Inferior parietal cortex (tissue), 1 donor: ENCODE results near the gene CXADR.
"Not testable (repeated sequence)": the region's sequence is repeated elsewhere in the genome, so short reads cannot be mapped to it uniquely, and the experiment has no call there.

Experiments used
- DNase-seq: peaks from one replicate; pipeline ENCODE4 v3.0.0-alpha.2; 2016; ENCODE audit errors: extremely low spot score

The CXADR gene

DNA sequence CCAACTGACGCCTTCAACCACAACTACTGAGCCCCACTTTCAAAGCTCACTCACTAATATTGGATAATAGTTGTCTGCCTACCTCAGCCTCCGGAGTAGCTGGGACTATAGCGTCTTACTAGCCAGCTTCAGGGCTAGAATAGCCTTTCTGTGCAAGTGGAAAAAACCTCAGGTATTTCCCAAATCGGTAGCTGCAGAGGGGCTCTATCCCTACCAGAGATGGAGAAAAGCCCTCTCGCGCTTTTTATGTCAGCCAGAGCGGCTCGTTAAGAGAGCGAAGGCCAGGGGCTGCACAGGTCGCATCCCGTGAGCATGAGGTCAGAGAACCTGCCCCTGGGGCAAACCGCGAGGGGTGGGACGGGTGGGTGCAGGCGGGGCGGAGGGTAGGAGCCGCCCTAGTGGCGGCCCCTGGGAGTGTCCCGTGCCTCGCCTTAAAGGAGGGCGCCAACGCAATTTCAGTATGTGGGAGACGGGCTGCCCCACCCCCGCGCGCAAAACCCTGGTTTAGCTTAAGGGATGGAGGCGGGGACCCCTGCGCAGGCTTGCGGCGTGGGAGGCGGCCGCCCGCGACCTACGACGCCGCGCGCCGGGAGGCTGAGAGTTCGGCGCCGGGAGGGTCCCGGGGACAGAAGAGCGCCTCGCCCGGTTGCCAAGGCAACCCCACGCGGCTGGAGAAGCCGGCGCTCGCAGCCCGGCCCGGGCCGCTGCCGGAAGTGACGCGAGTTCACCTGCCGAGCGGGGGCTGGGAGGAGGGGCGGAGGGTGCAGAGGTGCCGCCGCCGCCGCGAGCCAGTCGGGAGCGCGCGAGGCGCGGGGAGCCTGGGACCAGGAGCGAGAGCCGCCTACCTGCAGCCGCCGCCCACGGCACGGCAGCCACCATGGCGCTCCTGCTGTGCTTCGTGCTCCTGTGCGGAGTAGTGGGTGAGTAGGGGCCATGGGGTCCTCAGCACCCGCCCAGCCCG lies at the start of gene CXADR:
Gene CXADR, plus strand, starts transcription at position 791 of the 961 bp plus-strand sequence. Its CDS starts 87 bp downstream, at position 878.
- DNase-seq = peak; percentile 63

DNA sequence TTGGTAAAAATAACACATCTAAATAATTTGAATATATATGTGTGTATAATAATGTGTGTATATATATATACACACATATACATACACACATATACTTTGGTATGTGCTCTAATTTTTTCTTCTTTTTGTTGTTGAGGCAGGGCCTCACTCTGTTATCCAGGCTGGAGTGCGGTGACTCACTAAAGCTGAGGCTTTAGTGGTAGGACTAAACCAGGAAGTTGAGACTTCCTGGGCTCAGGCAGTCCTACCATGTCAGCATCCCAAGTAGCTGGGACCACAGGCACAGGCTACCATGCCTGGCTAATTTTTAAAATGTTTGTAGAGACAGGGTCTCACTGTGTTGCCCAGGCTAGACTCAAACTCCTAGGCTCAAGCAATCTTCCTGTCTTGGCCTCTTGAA lies 46.7 kb upstream of the CXADR start:
- no peak for DNase-seq

DNA sequence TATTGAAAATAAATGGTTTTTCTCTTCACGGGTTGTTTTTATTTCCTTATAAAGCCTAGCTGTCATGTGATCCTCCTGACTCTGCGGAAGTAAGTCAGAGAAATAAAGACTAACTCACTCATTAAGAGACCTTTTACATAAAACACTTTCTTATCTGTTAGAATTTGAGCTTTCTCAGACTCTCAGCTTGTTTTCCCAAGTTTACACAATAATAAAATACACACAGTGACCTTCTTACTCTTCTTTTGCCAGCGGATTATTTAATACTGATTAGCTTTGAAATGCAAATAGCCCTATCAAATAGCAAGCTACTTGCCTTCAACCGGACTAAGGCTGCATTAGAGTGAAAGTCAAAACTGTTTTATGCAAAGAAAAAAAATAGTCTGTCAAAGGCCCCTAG lies 45.5 kb upstream of the CXADR start:
- DNase-seq = no peak

DNA sequence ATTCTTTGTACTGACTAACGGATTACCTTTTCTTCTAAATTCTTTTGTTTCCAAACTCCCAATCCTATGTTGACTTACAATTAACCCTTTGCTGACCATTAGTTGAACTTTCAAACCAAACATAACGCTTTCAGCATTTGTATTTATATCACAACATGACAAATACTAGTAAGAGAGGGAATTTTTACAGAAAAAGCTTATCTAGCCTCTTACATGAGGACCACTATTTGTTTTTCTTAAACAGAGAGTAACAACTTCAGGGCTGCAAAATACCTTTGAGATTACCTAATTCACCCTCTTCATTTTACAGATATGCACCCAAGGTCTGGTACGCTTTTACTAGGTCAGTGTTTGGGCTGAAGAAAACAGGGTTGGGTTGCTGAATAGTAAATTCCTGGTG lies 45.0 kb upstream of the CXADR start:
- no peak for DNase-seq

DNA sequence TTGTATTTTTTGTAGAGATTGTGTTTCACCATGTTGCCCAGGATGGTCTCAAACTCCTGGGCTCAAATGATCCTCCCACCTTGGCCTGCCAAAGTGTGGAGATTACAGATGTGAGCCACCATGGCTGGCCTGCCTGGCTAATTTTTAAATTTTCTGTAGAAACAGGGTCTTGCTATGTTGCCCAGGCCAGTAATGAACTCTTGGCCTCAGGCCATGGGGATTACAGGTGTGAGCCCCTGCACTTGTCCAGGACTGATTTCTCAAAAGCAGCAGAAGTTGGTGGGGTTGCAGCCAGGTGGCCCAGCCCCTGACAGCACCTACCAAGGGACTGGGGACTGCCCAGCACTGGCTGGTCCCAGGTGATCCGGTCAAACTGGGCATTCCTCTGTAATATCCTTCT lies 44.1 kb upstream of the CXADR start:
- DNase-seq = no peak

DNA sequence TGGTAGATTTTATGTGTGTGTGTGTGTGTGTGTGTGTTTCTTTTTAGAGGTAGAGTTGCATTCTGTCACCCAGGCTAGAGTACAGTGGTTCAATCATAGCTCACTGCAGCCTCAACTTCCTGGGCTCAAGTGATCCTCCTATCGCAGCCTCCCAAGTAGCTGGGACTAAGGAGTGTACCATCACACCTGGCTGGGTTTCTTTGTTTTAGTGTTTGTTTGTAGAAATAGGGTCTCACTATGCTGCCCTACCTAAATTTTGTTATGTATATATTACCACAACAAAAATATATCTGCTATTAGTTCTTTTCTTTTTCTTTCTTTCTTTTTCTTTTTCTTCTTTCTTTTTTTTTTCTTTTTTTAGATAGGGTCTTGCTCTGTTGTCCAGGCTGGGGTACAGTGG lies 43.1 kb upstream of the CXADR start:
- DNase-seq = no peak

DNA sequence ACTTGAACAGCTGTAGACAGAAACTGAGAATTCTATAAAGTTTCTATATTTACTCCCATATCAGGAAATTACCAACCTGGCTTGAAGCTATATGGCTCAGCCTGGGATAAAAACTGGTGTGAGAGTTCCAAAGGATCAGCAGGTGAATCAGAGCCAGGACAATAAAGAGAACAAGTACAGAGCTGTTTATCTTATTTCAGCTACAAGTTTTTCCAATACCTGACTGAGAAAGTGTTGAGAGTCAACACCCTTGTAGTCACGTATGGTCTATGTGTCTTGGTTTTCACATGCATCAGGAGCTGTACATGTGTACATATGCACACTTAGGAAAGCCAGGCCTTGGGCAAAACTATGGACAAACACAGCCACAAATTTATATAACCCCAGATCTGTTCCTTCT lies 40.7 kb upstream of the CXADR start:
- no peak for DNase-seq

DNA sequence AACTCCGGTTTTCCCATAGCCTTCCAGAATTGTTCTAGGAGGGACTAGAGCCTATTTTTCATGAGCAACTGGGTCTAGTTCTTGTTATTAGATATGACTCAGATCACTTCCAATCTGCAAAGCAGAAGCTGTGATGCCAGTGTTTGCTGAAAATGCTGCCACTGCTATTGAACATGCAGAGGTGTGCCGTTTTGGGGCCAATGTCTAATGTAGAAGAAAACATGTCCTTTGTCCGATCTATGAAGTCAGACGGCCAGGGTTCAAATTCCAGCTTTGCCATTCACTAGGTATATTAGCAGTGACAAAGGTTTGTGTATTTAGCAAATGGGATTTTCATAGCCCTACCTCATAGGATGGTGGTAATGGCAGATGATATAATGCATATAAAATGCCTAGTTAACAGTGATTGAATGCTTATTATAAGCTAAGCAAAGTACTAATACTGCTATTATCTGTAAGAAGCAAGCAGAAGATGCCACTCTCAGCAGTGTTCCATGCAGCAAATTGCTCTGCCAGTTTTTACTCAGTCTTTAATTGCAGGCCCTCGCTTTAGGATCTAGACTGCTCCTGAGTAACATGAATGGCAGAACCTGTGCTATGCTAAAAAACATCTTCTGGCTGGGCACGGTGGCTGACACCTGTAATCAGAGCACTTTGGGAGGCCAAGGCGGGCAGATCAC lies 40.1 kb upstream of the CXADR start:
- no peak for DNase-seq

DNA sequence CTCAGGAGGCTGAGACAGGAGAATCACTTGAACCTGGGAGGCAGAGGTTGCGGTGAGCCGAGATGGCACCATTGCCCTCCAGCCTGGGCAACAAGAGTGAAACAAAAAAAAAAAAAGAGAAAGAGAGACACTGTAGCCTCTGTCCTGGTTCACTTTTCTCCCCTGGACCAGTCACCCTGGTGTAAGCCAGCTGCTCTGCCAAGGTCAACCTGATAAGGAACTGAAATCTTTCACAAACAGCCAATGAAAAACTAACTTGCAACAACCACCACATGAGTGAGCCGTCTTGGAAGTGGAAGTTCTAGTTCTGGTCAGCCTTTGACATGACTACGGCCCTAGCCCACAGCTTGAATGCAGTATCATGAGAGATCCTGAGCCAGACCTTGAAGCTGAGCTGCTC lies 36.8 kb upstream of the CXADR start:
- DNase-seq = no peak

DNA sequence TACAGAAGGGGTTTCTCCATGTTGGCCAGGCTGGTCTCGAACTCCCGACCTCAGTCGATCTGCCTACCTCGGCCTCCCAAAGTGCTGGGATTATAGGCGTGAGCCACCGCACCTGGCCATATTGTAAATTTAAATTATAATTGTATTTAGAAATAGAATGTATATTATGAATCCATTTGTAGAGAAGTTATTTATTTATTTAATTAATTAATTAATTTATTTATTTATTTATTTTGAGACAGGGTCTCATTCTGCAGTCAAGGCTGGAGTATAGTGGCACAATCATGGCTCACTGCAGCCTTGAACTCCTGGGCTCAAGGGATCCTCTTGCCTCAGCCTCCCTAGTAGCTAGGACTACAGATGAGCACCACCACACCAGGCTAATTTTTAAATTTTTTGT lies 34.7 kb upstream of the CXADR start:
- not testable (repeated sequence) for DNase-seq

DNA sequence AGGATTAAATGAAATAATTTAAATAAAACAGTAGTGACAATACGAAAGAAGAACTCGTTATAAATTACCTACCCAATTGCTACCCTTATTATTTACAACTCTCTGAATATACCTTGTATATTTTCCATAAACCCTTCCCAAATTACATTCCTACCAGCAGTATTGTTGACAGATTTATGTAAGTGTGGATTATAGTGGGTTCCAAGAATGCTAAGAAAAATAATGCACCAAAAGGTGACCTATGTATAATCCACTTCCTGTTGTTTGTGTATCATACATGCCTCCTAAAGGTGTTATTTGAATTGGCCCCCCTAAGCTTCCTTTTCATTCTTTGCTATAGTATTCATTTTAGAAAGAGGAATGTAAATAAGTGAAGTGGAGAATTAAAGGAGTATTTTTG lies 33.2 kb upstream of the CXADR start:
- DNase-seq = no peak

DNA sequence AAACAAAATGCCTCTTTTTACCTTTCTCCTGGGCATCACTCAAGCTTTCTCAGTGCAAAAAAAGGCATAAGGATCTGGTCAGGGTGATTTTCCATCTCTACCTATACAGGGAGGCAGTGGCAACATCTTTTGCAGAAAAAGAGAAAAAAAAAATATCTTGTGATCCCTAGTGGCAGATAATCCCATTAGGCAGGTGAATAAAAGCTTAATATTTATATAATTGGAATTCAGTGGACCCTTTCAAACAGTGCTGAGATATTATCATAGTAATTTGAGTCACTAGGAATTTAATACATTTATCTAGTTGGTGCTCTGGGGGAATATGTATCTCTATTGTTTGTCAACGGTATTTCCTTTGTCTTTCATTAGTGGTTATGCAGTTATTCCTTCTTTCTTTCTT lies 29.9 kb upstream of the CXADR start:
- DNase-seq = no peak

DNA sequence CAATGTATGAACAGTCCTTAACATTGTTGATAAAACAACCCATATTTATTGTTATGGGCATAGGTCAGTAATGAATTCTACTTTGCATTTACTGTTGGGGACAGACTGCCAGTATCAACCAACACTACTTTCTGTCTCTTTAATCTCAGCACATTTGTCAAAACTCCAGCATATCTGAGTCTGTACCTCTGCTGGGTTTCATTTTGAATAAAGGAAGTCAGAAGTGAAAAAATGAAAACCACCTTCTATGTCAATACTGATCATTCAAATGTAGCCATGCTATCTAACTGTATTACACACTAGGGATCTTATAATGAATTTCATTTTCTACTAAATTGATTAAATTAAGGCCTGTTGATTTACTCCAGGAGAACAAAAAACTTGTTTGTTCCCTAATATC lies 24.2 kb upstream of the CXADR start:
- no peak for DNase-seq

DNA sequence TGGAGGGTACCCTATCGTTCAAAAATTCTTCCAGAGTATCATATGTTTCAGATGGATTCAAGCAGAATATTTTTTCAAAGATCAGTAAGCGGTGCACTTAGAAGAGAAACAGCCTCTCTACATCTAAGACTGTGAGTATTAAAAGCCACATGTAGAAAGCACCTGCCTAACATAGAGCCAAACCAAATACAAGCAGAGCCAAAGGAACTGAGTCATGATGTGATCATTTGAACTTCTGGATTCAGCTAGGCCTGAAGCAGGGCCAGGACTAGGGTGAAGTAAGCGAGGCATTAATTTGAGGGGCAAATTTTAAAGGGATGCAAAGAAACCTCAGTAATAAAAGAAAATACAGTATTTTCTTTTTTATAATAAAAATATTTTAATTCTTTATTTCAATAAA lies 23.3 kb upstream of the CXADR start:
- not testable (repeated sequence) for DNase-seq

DNA sequence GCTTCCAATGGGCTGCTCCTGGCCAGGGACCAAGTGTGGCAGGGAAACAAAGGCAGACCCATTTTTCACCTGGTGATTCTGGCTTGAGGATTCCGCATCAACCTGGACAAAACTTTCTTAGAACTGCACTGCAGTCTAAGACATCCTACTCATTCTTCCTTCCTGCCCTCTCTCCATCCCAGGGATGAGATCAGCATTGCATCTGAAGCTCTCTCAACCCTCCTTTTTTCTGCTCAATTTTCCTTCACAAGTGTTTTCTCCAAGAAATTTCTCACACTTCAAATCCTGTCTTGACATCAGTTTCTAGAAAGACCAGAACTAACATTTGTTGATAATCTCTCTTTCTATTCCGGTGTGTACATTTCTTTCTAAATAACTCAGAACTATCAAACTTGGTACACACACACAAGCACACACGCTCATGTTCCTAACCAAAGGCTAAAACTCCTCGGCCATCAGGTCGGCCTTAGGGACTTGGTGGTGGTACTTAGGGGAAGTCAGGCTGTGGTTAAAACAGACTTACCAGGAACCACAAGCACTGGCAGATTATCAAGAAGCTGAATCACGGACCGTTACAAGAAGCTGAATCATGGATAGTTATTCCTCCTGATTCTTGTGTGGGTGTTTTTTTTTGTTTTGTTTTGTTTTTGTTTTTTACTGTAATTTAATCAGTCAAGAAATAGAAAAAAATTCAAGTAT lies 21.0 kb upstream of the CXADR start:
- DNase-seq = no peak

DNA sequence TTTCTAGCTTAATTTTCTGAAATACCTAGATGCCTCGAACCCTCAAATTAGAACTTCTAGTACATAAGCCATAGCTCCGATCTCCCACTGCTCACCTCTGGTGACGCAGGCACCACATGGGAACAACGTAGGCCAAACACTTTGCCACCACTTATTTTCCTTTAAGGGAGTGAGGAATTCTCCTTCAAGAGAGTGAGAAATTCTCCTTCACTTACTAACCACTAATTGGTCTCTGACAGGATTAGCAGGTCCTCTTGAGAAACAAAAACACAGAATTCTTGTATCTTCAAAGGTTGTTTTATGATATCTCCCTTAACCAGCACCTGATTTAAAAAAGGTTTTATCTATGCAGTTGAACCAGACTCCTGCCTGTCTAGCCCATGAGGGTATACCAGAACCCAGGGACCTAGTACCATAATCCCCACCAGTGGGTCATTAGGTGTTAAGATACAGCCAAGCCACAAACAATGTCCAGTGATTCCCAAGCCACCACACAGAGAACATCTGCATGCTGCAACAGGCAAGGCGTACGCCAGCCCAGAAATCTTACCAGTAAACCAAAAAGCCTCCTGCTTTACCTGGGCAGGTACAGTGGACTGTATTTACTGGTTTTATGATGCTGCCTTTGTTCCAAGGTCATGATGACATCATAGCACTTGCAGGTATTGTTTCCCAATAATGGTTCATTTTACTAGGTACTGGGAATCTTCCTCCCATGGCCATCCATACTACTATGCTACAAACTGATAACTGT lies 20.3 kb upstream of the CXADR start:
- no peak for DNase-seq

DNA sequence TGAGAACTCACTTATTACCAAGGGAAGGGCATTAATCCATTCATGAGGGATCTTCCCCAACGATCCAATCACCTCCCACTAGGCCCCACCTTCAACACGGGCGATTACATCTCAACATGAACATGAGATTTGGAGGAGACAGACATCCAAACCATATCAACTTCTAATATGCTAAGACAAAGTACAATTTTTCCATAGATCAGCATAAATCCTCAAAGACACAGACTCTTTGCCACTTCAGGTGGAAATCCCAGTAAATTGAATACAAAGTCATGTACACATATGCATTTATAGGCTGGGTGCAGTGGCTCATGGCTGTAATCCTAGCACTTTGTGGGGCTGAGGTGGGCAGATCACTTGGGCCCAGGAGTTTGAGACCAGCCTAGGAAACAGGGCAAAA lies 18.8 kb upstream of the CXADR start:
- no peak for DNase-seq

DNA sequence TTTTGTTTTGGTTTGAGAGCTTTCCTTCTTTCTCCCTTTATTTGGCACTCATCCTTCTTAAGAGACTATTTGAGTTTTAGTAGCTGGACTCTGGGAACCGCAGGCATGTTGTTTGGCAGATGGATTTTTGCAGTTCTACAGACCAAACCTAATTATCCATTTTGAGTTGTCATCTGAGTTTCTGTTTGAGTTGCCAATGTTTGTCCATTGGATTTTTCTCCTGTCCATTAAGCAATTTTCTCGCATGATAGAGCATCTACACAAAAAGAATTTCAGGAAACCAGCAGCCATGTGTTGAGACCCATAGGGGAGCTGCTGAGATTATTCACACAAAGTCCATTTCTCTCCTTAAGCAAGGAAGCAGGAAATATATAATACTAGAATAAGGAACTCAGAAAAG lies 17.2 kb upstream of the CXADR start:
- no peak for DNase-seq

DNA sequence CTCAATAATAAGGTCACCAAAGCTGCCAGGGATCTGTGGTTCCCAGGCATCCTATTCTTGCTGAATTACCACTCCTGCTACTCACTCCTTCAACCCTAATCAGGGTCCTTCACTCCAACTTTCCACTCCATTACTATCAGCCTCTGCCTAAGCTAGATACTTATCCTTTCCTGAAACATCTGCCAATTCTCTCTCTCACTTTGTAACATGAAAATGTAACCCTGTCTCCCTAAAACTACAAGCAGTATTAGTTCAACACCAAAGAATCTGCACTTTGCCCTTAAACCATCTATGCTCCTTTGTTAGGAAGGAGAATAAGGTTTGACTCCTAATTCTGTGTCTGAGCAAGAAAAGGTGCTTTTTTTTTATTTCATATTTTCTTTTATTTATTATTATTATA lies 15.5 kb upstream of the CXADR start:
- no peak for DNase-seq

DNA sequence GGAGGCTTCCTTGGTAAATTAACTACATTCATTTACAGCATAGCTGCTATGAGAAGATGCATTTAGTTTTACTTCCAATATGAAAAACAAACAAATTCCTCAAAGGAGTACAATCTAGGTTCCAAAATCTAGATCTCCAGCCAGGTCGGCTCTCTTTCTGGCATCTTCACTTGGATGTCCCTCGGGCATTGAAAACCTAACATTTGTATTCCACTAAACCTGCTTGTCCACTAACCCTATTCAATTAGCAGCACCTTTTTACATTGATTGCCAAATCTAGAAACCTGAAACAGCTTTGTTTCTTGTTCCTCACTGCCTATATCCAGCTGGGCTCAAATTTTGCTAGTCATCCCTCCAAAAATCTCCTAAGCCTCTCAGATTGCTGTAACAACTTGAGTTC lies 14.3 kb upstream of the CXADR start:
- no peak for DNase-seq

DNA sequence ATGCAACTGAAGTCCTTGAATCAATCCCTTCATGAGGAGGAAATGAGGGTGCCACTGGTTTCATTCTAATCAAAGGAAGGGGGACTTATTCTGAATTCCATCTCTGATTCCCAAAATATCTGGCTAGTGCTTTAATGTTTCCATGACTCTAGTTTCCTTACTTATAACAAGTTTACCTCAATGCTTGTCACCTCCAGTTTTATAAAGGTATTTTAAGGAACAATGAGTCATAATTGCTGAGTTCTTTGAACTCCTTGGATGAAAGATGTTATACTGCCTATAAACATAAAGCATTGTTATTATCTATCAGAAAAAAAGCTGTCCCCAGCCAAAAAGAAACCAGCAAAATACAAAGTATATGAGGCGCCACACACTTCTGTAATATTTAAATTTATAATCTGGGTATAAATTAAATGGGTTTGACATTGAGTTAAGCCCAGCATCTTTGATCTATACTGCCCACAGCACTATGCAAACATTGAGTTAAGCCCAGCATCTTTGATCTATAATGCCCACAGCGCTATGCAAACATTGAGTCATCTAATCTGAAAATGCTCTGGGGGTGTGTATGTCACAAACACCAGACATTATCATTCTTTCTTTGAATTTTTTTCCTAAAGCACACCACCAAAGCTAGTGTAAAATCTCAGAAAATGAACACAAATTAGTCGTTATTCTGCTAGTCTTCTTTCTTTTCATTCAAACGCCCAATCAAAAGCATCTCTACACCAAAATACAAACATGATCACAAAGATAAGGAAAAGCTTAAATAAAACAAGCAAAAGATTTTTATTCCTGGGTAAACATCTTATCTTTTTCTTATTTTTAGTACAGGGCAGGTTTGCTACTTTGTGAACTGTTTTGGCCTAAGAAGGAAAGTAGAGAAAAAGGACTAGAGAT lies 11.5 kb upstream of the CXADR start:
- no peak for DNase-seq
